GM19452 (cell line): ENCODE measurements around the gene DNAH17.

ENCODE experiments used
- ATAC-seq: cut with Tn5 transposase; IDR thresholded peaks from one replicate; pipeline ENCODE4 v1.9.1; 2021; ENCODE audit not compliant: unreplicated experiment

DNAH17 gene

GRCh38 chr17:78607038-78607437 is 29.8 kb upstream of the DNAH17 start:
- ATAC-seq, result no peak

DNA sequence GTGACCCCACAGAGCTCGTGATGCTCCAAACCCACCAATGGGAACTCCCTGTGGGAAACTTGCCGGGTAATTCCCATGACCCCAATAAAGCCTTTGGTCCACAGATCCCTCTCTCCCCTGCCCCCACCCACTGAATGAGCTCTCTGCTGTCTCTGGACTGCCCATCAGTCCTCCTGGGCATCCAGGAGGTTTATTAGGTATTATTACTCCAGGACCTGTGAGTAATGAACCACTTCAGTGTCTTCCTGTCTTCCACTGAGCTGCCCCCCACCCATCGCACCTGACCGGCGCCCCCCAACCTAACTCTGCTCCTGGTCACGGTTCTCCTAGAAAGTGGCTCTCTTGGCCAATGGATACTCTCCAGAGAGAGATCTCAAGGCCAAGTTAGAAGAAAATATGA is 28.7 kb upstream of the DNAH17 start:
- ATAC-seq, result no peak

DNA sequence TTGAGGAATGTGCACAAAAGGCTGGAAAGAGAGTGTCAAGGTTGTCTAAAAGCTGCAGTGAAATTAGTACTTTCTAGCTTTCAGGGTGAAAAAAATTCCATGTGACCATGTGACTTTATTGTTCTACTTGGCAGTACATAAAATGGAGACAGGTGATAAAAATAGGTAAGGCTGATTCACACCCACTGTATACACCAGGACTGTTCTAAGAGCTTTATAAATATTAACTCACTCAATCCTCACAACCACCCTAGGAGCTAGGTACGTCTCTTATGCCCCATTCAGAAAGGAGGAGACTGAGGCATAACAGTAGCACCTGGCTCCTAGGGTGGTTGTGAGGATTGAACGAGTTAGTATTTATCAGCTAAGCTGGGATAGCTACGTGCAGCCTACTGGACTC is 28.2 kb upstream of the DNAH17 start:
- ATAC-seq, result no peak

DNA sequence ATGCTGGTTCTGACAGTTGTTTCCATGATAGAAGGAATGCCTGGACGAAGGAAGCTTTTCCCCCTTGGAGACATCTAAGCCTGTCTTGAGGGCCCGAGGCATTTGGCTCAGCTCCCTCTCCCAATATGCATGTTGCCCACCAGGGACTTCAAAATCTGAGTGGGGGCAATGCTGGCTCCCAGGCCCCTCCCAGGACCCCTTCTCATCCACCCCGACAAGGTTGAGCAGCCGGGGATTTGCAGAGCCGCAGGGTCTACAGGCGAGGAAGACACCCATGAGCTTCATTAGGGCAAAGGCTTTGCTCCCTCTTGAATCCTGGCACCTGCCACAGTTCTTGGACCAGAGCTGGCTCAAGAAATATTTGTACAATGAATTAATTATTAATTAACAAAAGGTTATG is 25.1 kb upstream of the DNAH17 start:
- ATAC-seq, result no peak

DNA sequence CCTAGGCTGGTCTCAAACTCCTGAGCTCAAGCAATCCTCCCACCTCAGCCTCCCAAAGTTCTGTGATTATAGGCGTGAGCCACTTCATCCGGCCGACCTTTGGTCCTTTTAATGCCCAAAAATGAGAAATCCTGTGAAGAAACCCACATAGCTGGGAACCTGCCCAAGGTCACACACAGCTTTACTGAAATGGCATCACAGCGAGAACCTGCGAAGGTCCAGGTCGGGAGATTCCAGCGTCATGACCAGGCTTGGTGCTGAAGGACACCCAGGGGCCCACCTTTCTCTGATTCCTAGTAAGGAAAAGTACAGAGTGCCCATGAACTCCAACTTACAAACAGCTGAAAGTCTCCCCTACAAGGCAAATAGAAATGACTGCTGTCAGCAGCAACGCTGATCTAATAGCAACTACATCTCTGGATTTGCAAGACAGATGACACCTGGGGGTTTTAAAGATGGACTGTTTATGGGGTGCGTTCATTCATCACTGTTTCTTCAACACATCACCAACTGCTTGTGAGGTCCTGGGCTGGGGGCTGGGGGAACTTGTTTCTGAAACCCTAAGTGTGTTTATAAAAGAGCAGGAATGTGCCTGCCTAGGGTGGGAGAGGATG is 24.5 kb upstream of the DNAH17 start:
- ATAC-seq, result no peak

DNA sequence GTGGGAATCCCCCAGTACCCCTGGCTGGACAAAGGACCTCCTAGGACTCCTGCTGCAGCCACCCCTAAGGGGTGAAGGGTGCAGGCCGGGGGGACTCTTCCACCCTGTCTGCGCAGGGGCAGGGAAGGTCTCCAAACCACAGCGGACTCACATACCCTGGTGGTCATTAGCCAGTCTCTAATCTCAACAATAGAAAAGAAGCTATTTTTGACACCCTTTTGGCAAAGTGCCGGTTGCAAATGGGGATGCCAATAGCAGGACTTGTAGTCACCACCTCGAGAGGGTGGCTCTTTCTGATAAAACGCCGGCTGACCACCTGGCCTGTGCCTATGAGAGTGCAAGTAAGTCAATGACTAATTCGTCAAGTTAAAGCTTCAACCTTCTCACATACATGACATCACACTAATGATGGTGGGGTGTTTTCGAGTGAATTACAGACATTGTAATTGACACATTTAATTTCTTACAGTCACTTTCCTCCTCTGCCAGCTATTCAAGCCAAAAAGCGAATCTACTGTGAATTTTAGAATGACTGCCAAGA is 23.1 kb upstream of the DNAH17 start:
- ATAC-seq, result no peak

DNA sequence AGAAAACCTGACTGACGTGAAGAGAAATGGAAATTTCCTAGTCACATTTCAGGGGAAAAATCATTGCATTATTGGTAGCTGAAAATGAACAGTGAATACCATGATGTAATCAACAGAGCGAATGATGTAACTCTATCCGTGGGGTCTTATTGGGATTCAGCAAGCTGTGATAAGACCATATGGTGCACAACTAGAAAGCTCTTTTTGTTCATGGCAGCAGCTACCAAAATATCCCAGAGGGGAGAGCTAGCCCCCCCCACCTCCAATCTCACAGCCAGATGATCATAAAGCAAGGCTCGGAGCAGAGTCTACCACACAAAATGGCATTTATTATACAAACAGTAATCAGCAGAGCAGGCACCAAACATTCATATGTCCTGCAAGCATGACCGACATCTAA is 22.2 kb upstream of the DNAH17 start:
- no peak for ATAC-seq

GRCh38 chr17:78598013-78598471 is 20.8 kb upstream of the DNAH17 start:
- ATAC-seq, result no peak

- ATAC-seq, result no peak
Measured at GRCh38 chr17:78596871-78597764, 19.9 kb upstream of the DNAH17 start.

DNA sequence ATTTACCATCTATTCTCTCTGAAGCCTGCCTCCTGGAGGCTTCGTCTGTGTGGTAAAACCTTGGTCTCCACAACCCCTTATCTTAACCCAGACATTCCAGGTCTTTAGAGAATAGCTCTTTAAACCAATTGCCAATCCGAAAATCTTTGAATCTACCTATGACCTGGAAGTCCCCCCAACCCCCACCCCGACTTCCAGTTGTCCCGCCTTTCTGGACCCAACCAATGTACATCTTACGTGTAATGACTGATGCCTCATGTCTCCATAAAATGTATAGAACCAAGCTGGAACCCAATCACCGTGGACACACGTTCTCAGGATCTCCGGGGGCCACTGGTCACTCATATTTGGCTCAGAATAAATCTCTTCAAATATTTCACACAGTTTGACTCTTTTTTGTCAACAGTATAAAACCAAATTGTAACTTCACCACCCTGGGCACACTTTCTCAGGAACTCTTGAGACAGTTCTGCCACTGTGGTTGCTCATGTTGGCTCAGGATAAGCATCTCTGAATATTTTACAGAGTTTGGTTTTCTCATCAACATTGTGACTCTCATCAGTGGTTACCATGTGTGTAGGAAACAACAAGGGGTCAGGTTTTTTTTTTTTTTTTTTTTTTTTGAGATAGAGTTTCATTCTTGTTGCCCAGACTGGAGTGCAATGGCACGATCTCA is 18.1 kb upstream of the DNAH17 start:
- no peak for ATAC-seq

DNA sequence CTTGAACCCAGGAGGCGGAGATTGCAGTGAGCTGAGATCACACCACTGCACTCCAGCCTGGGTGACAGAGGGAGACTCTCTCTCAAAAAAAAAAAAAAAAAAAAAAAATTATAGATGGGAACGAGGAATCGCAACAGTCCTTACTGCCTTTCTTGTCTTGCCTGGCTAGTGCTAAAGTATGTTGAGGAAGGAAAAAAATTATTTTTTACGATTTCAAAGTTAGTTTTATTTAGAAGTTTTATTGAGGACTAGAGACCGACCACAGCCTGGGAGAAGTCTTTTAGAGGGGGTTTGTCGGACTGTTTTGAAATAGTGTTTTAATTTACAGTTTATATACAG is 15.8 kb upstream of the DNAH17 start:
- no peak for ATAC-seq

GRCh38 chr17:78591263-78591671 is 14.1 kb upstream of the DNAH17 start:
- no peak for ATAC-seq

GRCh38 chr17:78589885-78590284 is 12.7 kb upstream of the DNAH17 start:
- ATAC-seq, result no peak

GRCh38 chr17:78589031-78589675 is 12.0 kb upstream of the DNAH17 start:
- no peak for ATAC-seq

DNA sequence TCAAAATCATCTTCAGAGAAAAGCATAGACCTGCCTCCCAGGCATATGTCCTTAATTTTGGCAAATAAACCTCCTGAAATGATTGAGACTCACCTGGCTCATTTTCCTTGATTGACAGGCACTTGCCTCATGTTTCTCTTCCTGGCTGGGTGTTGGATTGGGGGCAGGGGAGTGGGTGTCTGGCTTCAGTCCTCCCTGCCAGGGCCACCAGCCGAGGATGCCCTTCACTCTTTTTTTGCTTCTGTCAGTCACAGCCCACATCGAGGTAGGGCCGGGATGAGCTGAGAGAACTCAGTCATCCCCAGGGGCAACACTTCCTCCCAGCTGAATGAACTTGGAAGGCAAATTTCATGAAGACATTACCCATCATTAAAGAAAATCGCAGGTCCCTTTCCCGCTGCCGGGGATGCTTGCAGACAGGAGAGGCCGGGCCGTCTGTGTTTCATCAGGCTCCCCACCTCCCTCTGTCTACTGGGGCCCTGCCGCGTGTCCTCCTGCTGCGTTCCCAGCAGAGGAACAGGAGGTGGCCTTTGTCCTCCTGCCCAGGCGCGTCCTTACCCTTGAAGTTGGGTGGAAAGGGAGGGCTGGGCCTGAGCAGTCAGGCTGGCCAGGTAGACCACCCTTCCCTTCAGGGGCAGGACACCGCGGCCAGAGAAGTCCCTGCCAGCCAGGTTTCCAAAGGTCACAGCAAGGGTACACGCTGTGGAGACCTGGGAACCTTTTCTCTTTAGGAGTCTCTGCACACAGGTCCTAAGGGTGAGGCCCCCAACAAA is 11.2 kb upstream of the DNAH17 start:
- no peak for ATAC-seq

- ATAC-seq, result no peak
Measured at GRCh38 chr17:78585006-78585630, 7.9 kb upstream of the DNAH17 start.

GRCh38 chr17:78583091-78583490 is 5.9 kb upstream of the DNAH17 start:
- no peak for ATAC-seq

- no peak for ATAC-seq
Measured at GRCh38 chr17:78581304-78581703, 4.1 kb upstream of the DNAH17 start.

DNA sequence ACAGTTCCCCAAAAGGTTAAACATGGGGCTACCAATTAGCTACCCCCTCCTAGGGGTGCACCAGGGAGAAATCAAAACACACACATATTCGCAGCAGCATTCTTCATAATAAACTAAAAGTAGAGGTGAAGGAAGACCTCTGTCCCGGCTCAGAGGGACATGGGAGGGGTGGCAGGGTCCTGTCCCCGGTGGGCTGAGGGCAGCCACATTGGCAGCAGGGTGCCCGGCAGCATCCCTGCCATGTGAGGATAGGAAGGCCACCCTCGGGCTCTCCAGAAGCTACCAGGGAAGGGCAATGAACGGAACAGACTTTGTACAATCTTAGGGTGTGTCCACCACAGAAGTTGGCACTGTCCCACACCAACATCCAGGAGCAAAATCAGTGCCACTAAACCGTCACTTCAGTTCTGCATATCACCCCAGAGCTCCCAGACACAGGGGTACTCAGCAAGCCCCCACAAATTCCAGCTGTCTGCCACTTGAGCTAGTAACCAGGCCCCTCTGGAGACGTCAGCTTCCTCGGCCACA is 3.1 kb upstream of the DNAH17 start:
- ATAC-seq, result no peak
